GM11168 (cell line): ENCODE measurements around the gene TPM4.

Experiments
- in situ Hi-C: fragments of 300-500 bp; cut with MboI; formaldehyde crosslinking; loops from one replicate; pipeline ENCODE4 v1.12.0; 2022; ENCODE audit warnings: low sequenced_read_pairs; ENCODE audit not compliant: unreplicated experiment

Gene TPM4

GRCh38 chr19:16148443-16149229 is 72.3 kb downstream of the TPM4 start:
- in situ Hi-C loops: no loop called here
